HG02852 (cell line): ENCODE data around the gene HDHD2.
A peak's percentile ranks its signal among the peaks of the same experiment; 100 is the strongest.

Experiments used
- ATAC-seq: cut with Tn5 transposase; IDR thresholded peaks from one replicate; pipeline ENCODE4 v1.9.1; 2021; ENCODE audit warnings: mild to moderate bottlenecking, moderate library complexity; ENCODE audit not compliant: unreplicated experiment

HDHD2 gene

DNA sequence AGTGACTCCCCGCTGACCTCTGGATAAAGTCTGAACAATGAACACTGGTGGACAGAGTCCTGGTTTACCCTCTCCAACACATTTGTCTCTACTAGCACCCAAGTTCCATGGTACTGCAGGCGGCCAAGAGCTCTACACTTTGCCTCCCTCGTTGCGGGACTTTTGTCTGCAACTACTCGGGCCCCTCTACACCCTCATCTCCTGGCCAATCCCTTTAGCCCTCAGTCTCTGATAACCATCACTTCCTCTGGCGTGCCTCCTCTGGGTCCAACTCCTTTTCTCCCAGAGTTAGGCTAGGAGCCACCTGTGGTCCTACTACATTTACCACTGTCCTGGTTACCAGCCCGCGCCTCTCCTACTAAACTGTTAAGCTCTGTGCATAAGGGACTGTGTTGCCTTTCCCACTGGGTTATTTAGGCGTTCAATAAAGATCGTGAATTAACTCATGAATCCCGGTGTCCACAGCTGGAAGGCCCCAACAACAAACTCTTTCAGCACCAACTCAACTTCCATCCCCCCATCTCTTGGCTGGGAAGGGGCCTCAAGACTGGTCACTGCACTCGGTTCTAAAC, 757 bp downstream of the HDHD2 start:
- no peak for ATAC-seq

- ATAC-seq: no peak
Measured at GRCh38 chr18:47146206-47146605, 4.1 kb downstream of the HDHD2 start.

DNA sequence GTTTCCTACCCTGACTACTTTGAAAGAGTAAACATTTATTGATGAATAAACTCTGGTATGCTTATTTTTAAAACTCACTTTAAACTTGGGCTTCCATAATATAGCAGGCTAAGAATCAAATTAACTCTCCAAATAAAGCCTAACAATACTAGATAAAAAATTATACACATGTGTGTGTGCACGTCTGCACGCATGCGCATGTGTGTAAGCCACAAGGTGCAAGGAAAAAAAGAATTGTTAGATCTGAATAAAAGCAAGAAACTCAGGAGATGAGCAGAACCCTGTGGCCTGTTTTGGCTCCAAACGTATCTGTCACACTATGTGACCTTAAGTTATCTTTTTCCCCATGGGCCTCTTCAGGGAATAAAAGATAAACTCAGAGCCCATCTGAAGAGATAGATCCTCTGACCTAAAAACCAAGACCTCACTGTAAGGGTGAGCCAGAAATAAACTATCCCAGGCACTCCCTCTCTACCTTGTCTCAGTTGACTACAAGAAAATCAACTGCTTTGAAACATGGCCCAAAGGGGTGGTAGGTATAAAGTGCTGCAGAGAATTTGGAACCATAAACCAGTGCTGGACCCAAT, 6.3 kb downstream of the HDHD2 start:
- ATAC-seq: no peak

DNA sequence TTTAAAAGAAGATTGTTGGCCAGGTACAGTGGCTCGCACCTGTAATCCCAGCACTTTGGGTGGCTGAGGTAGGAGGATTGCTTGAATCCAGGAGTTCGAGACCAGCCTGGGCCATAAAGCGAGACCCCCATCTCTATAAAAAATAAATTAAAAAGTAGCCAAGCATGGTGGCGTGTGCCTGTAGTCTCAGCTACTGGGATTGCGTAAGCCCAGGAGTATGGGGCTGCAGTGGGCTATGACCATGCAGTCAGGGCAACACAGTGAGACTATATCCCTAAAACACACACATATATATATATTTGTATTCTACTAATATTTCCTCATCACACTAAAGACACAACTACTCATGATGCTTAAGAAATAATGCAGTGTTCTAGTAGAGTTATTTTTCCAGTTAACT, 7.1 kb downstream of the HDHD2 start:
- ATAC-seq: no peak

GRCh38 chr18:47141289-47141688, 9.0 kb downstream of the HDHD2 start:
- no peak for ATAC-seq

GRCh38 chr18:47121146-47121545, 29.2 kb downstream of the HDHD2 start:
- no peak for ATAC-seq

- ATAC-seq: peak; percentile 97
Measured at GRCh38 chr18:47120428-47120827, 29.9 kb downstream of the HDHD2 start.

- no peak for ATAC-seq
Measured at GRCh38 chr18:47118981-47119380, 31.3 kb downstream of the HDHD2 start.

- no peak for ATAC-seq
Measured at GRCh38 chr18:47115205-47115604, 35.1 kb downstream of the HDHD2 start.

- ATAC-seq: no peak
Measured at GRCh38 chr18:47113796-47114540, 36.3 kb downstream of the HDHD2 start.

- no peak for ATAC-seq
Measured at GRCh38 chr18:47110492-47111274, 39.6 kb downstream of the HDHD2 start.

DNA sequence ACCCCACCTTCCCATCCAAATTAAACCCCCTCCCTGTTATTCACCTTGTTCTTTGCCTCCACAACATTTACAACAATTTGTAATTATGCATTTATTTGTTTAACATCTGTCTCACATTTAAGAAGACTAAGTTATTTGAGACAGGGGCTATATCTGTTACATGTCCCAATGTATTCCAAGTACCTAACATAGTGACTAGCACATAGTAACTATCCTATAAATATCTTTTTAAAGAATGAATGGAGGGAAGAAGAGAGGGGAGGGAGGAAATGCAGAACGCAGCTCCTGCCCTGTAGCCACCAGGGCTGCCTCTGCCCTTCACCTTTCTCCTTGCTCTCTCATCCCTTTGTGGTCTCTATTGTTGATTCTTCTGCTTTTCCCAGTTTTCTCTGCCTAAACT, 40.6 kb downstream of the HDHD2 start:
- no peak for ATAC-seq

DNA sequence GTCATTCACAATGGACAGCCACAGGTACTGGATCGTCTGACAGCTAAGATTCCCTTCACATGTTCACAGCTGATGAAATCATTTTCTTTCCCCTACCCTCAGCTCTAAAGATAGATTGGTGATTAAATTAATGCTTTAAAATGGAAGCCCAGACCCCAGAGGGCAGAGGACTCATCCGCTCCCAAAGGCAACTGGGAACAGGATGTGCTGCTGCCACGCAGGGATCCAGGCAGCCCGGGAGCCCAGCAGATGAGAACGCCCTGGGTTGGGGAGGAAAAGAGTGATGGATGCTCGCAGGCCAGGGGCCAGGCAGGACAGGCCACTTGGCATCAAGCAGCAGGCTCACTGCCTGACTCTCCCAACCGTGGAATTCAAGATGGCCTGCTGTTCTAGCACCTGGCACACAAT, 41.3 kb downstream of the HDHD2 start:
- no peak for ATAC-seq

- no peak for ATAC-seq
Measured at GRCh38 chr18:47108373-47108772, 41.9 kb downstream of the HDHD2 start.

GRCh38 chr18:47100212-47100831, 50.0 kb downstream of the HDHD2 start:
- no peak for ATAC-seq

DNA sequence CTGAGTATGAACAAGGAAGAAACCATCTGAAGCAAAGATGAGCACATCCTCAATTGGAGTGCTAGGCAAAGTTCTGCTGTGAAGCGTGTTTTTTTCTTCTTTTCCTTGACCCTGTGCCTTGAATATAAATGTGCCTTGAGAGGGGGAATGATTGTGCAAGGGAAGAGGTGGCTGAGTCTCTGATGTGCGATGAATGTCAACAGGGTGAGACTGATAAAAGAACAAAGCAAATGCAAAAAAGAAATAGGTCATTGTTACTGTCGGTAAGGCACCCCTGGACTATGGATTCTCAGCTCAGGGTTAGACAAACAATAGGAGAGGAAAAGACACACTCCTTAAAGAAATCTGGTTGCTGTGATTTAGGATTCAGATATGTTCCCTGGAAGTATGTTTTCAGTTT, 54.5 kb downstream of the HDHD2 start:
- ATAC-seq: no peak

GRCh38 chr18:47087676-47088075, 62.6 kb downstream of the HDHD2 start:
- ATAC-seq: no peak

GRCh38 chr18:47081578-47081977, 68.7 kb downstream of the HDHD2 start:
- no peak for ATAC-seq

DNA sequence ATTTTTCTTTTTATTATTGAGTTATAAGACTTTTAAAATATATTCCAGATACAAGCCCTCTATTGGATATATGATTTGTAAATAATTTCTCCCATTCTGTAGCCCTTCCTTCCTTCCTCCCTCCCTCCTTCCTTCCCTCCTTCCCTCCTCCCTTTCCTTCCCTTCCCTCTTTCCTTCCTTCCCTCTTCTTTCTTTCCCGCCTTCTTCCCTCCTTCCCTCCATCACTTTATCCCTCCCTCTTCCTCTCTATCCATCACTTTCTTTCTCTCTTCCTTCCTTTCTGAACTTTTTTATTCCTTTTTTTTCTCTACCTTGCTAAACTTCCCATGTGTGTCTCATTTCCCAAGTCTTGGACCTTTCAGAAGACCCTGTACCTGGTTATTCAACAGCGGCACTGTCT, 69.4 kb downstream of the HDHD2 start:
- ATAC-seq: no peak

DNA sequence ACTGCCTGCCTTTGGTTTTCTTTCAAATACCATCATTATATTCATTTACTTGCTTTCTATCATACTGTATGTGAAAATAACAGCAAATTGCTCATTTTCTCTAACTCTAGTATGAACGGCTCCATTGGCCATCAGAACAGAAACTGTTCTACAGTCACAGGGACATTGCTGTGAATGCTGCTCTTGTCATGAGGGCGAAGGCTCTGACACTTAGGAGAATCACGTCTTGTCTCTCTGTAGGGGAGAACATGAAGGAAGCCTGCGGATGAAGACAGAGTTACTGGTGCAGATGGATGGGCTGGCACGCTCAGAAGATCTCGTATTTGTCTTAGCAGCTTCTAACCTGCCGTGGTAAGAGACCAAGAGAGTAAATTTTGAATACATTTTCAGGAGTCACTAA, 73.2 kb downstream of the HDHD2 start:
- ATAC-seq: no peak
